GM19397 (cell line): ENCODE data around the gene PPP1CB.
"Not testable (repeated sequence)": the region's sequence is repeated elsewhere in the genome, so short reads cannot be mapped to it uniquely, and the experiment has no call there.

Source experiments
- ATAC-seq: cut with Tn5 transposase; IDR thresholded peaks from one replicate; pipeline ENCODE4 v1.9.1; 2021; ENCODE audit warnings: mild to moderate bottlenecking, moderate library complexity; ENCODE audit not compliant: unreplicated experiment

The PPP1CB gene

GRCh38 chr2:28742619-28743018 lies 9.0 kb upstream of the PPP1CB start:
- not testable (repeated sequence) for ATAC-seq

- no peak for ATAC-seq
Measured at GRCh38 chr2:28745225-28745624, 6.4 kb upstream of the PPP1CB start.

- ATAC-seq: no peak
Measured at GRCh38 chr2:28745876-28746275, 5.8 kb upstream of the PPP1CB start.

GRCh38 chr2:28746429-28747111 lies 5.1 kb upstream of the PPP1CB start:
- ATAC-seq: no peak

- ATAC-seq: no peak
Measured at GRCh38 chr2:28747714-28748113, 3.9 kb upstream of the PPP1CB start.

GRCh38 chr2:28748176-28748575 lies 3.5 kb upstream of the PPP1CB start:
- no peak for ATAC-seq

- no peak for ATAC-seq
Measured at GRCh38 chr2:28748941-28749340, 2.7 kb upstream of the PPP1CB start.

GRCh38 chr2:28749526-28749925 lies 2.1 kb upstream of the PPP1CB start:
- ATAC-seq: no peak

- no peak for ATAC-seq
Measured at GRCh38 chr2:28750316-28751251, 1.0 kb upstream of the PPP1CB start.

GRCh38 chr2:28751956-28752630 lies 463 bp downstream of the PPP1CB start:
- peak; percentile 31 for ATAC-seq

- no peak for ATAC-seq
Measured at GRCh38 chr2:28752631-28753376, 1.2 kb downstream of the PPP1CB start.

- ATAC-seq: no peak
Measured at GRCh38 chr2:28754321-28754720, 2.7 kb downstream of the PPP1CB start.

GRCh38 chr2:28755421-28755820 lies 3.8 kb downstream of the PPP1CB start:
- ATAC-seq: no peak

- ATAC-seq: no peak
Measured at GRCh38 chr2:28758459-28758858, 6.8 kb downstream of the PPP1CB start.

- ATAC-seq: no peak
Measured at GRCh38 chr2:28761420-28761819, 9.8 kb downstream of the PPP1CB start.

- no peak for ATAC-seq
Measured at GRCh38 chr2:28764909-28765711, 13.5 kb downstream of the PPP1CB start.

GRCh38 chr2:28766070-28766469 lies 14.4 kb downstream of the PPP1CB start:
- ATAC-seq: no peak

GRCh38 chr2:28767337-28767736 lies 15.7 kb downstream of the PPP1CB start:
- ATAC-seq: no peak

GRCh38 chr2:28768422-28768821 lies 16.8 kb downstream of the PPP1CB start:
- no peak for ATAC-seq

- no peak for ATAC-seq
Measured at GRCh38 chr2:28768952-28769351, 17.3 kb downstream of the PPP1CB start.
